T-helper 1 cell treated with Interleukin-12 subunit alpha and Interleukin-12 subunit beta and Interleukin-4 antibody, amounts not matched to agents 30 μg/mL and 1 μg/mL, for 36 hours (primary cell): Measurements from ENCODE around the gene MCEMP1.

ENCODE experiments used
- H3K27ac Mint-ChIP-seq: one replicate; pipeline ENCODE4 v1.8.0; 2021; ENCODE audit warnings: mild to moderate bottlenecking, mixed read lengths
- H3K27me3 Mint-ChIP-seq: one replicate; pipeline ENCODE4 v1.8.0; 2021; ENCODE audit warnings: low read depth, mixed read lengths
- H3K36me3 Mint-ChIP-seq: one replicate; pipeline ENCODE4 v1.8.0; 2021; ENCODE audit warnings: low read depth, mixed read lengths
- H3K4me1 Mint-ChIP-seq: one replicate; pipeline ENCODE4 v1.8.0; 2021; ENCODE audit warnings: low read depth, mixed read lengths
- H3K4me3 Mint-ChIP-seq: one replicate; pipeline ENCODE4 v1.8.0; 2021; ENCODE audit warnings: mild to moderate bottlenecking, moderate library complexity, mixed read lengths
- H3K9me3 Mint-ChIP-seq: one replicate; pipeline ENCODE4 v1.8.0; 2021; ENCODE audit warnings: mixed read lengths

MCEMP1 gene

DNA sequence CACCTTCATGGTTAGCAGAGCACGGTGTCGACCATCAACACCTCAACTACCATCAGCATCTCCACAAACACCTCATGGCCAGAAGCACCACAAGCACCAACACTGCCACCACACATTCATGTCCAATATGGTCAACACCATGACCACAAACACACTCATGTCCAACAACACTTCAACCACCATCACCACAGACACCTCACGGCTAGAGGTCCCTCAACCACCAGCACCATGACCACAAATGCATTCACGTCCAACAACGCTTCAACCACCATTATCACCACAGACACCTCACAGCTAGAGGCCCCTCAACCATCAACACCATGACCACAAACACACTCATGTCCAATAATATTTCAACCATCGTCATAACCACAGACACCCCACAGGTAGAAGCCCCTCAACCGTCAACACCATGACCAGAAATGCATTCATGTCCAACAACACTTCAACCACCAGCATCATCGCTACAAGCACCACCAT lies 13.9 kb downstream of the MCEMP1 start:
- H3K27me3 Mint-ChIP-seq: no peaks in the 10 kb centered on the region
- H3K9me3 Mint-ChIP-seq: no peaks in the 10 kb centered on the region
- no peaks in the 10 kb centered on the region for H3K4me1 Mint-ChIP-seq

DNA sequence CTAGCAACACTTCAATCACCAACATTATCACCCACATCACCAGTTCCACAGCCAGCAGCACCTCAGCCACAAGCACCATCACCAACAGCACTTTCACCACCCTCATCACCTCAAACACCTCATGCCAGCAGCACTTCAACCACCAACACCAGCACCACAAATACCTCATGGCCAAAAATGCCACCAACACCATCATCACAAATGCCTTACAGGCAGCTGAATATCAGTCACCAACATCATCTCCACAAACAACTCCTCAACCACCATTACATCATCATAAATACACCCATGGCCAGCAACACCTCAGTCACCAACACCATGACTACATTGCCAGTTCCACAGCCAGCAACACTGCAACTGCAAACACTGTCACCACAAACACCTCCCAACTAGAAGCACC lies 14.6 kb downstream of the MCEMP1 start:
- H3K27me3 Mint-ChIP-seq: peaks cover under 1% of the 10 kb centered on the region
- peaks cover 2% of the 10 kb centered on the region for H3K36me3 Mint-ChIP-seq
- H3K27ac Mint-ChIP-seq: no peak overlapping the region
- H3K4me1 Mint-ChIP-seq: no peaks in the 10 kb centered on the region
- H3K9me3 Mint-ChIP-seq: no peaks in the 10 kb centered on the region
- no peak overlapping the region for H3K4me3 Mint-ChIP-seq

More for the DNA sequence above, 13.9 kb downstream of the MCEMP1 start:
- Mint-ChIP-seq H3K27ac (no peak overlapping the region), H3K4me3 (no peak overlapping the region), H3K36me3 (peaks cover 2% of the 10 kb centered on the region)

DNA sequence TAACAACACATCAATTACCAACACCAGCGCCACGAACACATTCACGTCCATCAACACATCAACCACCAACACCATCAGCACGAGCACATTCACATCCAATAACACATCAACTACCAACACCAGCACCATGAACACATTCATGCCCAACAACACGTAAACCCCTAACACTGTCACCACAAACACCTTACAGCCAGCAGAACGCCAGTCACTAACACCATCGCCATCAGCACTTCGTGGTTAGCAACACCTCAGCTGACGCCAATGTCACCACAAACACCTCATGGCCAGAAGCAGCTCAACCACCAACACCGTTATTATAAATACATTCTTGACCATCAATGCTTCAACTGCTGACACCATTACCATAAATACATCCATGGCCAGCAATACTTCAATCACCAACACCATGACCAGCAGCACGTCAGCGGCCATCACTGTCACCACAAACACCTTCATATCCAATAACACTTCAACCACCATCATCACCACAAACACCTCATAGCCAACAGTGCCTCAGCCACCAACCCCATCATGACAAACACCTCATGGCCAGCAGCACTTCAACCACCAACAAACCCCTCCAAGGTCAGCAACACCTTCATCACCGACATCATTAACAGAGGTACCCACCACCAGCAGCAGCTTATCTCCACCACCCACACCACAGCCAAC lies 15.7 kb downstream of the MCEMP1 start:
- H3K4me3 Mint-ChIP-seq: no peak overlapping the region
- H3K27me3 Mint-ChIP-seq: peaks cover 3% of the 10 kb centered on the region
- H3K27ac Mint-ChIP-seq: no peak overlapping the region
- H3K9me3 Mint-ChIP-seq: no peaks in the 10 kb centered on the region
- no peaks in the 10 kb centered on the region for H3K36me3 Mint-ChIP-seq
- no peaks in the 10 kb centered on the region for H3K4me1 Mint-ChIP-seq

DNA sequence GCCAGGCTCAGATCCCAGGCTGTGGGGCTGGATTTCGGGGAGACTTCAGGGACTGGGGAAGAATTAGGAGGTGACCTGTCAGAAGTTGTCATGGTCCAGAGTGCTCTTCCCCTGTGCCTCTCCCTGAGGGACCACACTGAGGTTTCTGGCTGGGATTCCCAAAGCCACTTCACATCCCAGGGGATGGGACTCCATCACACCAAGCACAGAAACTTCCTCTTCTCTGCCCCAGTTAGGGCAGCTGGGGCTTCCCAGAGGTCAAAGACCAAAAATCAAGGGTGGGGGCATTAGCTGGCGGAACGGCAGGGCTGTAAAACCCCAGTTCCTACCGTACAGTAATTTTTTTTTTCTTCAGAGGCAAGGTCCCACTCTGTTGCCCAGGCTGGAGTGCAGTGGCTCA lies 17.6 kb downstream of the MCEMP1 start:
- no peak overlapping the region for H3K4me3 Mint-ChIP-seq
- H3K27ac Mint-ChIP-seq: no peak overlapping the region
- no peaks in the 10 kb centered on the region for H3K36me3 Mint-ChIP-seq

DNA sequence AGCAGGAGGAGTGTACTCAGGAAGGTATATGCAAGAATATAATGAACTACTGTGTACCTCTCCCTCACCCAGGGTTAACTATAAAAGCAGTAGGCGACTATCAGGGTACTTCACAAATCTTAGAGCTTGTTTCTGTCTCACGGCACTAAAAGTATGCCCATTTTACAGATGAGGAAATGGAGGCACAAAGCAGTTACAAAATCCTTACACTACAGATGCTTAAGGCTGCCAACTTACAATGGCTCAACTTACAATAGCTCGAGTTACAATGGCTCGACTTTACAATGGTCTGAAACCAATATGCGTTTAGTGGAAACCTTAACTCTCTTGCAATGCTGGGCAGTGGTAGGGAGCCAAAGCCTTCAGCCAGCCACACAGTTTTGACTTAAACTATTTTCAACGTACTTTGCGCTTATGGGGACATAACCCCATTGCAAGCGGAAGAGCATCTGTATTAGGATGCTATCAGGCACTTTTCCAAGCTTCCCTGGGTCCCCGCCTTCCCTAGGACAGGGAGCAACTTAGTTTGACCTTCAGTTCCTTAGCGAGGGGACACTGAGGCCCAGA lies 20.9 kb downstream of the MCEMP1 start:
- H3K4me3 Mint-ChIP-seq: no peak overlapping the region
- peaks cover 3% of the 10 kb centered on the region for H3K4me1 Mint-ChIP-seq
- no peak overlapping the region for H3K27ac Mint-ChIP-seq
- H3K9me3 Mint-ChIP-seq: no peaks in the 10 kb centered on the region
- H3K36me3 Mint-ChIP-seq: no peaks in the 10 kb centered on the region
- H3K27me3 Mint-ChIP-seq: peaks cover 7% of the 10 kb centered on the region

More for the DNA sequence above, 17.6 kb downstream of the MCEMP1 start:
- Mint-ChIP-seq H3K9me3 (no peaks in the 10 kb centered on the region), H3K27me3 (peaks cover 7% of the 10 kb centered on the region), H3K4me1 (no peaks in the 10 kb centered on the region)

DNA sequence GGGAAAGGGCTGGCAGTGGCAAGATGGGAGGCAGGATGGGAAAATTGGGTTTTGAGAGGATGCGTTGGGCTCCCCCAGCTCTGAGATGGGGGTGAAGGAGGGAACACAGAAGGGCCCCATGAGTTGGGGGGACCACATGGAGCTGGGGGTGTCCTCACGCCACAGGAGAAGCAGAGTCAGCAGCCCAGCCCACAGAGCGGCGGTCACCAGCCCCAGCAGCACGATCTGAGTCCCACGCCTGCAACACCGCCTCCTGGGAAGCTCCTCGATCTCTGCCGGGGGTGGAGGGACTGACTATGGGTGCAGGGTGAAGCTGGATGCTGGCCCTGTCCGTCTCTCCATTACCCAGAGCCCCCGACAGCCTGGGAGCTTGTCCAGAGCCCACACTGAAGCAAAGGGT lies 21.7 kb downstream of the MCEMP1 start:
- no peak overlapping the region for H3K4me3 Mint-ChIP-seq
- H3K27ac Mint-ChIP-seq: no peak overlapping the region
- peaks cover 3% of the 10 kb centered on the region for H3K4me1 Mint-ChIP-seq
- H3K9me3 Mint-ChIP-seq: no peaks in the 10 kb centered on the region
- peaks cover 7% of the 10 kb centered on the region for H3K27me3 Mint-ChIP-seq
- no peaks in the 10 kb centered on the region for H3K36me3 Mint-ChIP-seq

DNA sequence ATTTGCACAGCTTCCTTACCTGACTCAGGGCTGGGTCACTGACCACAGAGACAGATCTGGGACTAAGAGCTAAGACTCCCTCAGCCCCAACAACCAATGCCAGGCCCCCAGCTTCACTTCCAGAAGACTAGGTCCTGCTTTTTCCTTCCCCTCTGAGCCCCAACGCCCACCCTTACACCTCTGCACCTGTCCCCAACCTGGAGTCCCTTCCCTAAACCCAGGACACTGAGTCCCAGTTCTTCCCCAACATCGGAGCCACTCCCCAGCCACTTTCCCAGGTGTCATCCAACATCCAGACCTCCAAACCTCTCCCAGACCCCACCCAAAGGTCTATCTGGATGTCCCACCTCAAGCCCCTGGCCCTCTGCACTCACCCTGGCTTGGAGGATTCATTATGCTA lies 22.1 kb downstream of the MCEMP1 start:
- Mint-ChIP-seq H3K27me3 (peaks cover 7% of the 10 kb centered on the region), H3K27ac (no peak overlapping the region), H3K4me3 (no peak overlapping the region), H3K9me3 (no peaks in the 10 kb centered on the region), H3K36me3 (no peaks in the 10 kb centered on the region), H3K4me1 (peaks cover 3% of the 10 kb centered on the region)

DNA sequence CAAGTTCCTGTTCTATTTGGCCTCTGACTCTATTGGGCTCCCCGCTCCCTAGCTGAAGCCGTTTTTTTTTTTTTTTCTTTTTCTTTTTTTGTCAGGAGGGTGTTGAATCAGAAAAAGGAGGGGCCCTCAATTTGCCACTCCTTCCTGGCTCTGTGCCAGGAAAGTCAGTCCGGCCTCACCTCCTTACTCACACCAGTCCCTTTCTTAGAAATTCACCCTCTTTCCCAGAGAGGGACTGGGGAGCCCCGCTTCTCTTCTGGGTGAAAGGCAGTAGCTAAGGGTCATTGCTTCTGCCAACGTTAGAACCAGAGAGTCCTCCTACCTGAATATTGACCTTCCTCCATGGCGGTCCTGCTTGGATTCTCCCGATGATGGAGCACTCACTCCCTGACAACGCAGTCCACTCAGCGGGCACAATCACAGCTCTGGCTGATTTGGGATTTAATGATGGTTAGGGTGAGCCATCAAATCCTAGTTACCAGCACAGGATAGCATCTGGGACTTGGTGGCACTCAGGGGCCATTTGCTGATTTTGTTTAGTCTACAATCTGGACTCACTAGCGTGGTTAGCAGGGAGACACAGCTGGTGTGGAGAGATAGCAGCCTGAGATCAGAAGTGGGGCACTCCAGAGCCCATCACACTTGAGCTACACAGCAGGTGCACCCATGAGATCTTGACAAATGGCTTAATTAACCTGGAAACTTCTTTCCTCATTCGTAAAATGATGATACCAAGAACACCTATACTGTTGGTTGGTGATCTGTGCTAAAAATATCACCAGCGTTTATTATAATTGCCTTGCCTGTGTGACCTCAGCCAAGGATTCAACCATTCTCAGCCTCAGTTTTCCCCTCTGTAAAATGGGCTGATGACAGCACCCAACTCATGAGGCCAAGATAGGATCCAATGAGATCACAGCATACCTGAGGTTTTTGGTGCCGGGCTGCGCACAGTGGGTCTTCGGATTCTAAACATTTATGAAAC lies 22.8 kb downstream of the MCEMP1 start:
- Mint-ChIP-seq H3K9me3 (no peaks in the 10 kb centered on the region), H3K27me3 (peaks cover 7% of the 10 kb centered on the region), H3K27ac (no peak overlapping the region), H3K4me3 (no peak overlapping the region), H3K4me1 (peaks cover 3% of the 10 kb centered on the region), H3K36me3 (no peaks in the 10 kb centered on the region)

DNA sequence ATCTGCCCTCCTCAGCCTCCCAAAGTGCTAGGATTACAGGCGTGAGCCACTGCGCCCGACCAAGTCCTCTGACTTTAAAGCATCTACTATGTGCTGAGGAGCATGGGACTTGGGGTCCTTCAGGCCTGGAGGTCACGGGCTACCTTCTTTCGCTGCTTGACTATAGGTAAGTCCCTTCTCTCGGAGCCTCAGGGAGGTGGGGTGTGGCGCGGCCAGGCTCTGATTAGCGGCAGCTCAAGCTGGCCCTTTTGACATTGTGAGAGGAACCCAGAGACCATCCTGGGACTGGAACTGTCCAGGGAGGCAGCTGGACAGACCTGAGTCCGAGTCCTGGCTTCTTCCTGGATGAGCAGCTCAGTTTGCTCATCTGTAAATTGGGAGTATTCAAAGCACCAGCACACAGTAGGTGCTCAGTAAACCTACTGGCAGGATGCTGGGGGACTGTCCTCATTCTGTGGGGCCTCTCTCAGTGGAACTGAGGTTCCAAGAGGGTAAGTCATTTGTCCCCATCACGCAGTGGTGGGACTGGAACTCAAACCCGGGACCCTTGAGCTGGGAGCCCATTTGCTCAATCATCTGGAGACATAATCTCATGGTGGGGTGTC lies 24.3 kb downstream of the MCEMP1 start:
- Mint-ChIP-seq H3K4me1 (peaks cover 10% of the 10 kb centered on the region), H3K9me3 (no peaks in the 10 kb centered on the region), H3K27me3 (peaks cover 16% of the 10 kb centered on the region), H3K27ac (no peak overlapping the region), H3K36me3 (no peaks in the 10 kb centered on the region), H3K4me3 (no peak overlapping the region)

DNA sequence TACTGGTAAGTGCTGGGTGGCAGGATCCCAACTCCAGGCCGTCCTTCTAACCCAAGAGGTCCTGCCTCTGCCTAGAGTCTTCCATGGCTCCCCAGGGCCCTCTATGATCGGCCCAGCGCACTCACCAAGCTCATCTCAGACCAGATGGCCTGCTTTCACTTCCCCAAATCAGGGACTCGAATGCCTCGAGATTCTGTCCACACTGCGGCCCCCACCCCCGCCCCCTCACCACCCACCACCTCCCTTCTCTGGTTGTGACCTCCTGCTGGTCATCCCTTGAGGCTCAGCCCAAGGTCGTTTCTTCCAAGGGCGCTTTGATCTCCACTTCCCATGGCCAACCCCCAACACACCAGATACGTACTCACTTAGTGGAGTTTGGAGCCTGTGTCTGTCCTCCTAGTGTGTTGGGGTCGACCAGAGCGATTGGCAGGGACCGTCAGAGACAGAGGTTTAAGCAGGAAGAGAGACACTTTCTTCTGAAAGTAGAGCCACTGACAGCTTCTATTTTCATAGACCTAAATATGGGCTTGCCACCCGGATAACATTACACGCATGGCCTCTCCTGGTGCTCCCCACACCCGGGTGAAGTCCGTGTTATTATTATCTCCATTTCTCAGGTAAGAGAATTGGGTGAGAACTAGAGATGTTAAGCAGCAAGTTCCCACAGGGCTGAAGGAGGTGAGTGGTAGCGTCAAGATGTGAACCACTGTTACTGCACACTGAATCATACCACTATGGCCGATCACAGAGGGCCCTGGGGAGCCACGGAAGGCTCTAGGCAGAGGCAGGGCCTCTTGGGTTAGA lies 25.0 kb downstream of the MCEMP1 start, which contains the start of gene FCER2:
FCER2 (minus strand) TSS at position 478 of the 804 bp plus-strand sequence. CDS start 2,371 bp downstream, outside the sequence.
- no peak within 1 kb of the TSS for H3K4me3 Mint-ChIP-seq
- H3K36me3 Mint-ChIP-seq: no peaks in the 10 kb centered on the region
- H3K9me3 Mint-ChIP-seq: no peaks in the 10 kb centered on the region
- H3K4me1 Mint-ChIP-seq: peaks cover 17% of the 10 kb centered on the region
- peaks cover 19% of the 10 kb centered on the region for H3K27me3 Mint-ChIP-seq
- H3K27ac Mint-ChIP-seq: no peak within 1 kb of the TSS

DNA sequence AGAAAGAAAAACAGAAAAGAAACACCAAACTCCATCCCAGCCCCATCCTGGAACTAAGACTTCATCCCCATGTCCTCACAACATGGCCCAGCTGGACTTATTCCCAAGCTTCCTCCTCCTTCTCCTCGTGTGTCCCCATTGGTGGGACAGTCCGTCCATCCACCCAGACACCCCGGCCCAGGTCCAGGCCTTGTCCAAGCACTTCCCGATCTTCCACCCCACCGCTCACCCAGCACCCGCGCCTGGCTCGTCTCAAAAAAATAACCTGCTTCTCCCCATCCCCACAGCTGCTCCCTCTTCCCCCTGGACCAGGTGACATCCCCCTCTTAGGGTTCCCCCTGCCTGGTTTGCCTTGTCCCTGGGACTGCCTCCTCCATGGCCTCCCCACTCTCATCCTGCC lies 26.4 kb downstream of the MCEMP1 start:
- Mint-ChIP-seq H3K36me3 (no peaks in the 10 kb centered on the region), H3K4me3 (no peak overlapping the region), H3K27ac (no peak overlapping the region), H3K9me3 (no peaks in the 10 kb centered on the region), H3K4me1 (peaks cover 18% of the 10 kb centered on the region), H3K27me3 (peaks cover 19% of the 10 kb centered on the region)

DNA sequence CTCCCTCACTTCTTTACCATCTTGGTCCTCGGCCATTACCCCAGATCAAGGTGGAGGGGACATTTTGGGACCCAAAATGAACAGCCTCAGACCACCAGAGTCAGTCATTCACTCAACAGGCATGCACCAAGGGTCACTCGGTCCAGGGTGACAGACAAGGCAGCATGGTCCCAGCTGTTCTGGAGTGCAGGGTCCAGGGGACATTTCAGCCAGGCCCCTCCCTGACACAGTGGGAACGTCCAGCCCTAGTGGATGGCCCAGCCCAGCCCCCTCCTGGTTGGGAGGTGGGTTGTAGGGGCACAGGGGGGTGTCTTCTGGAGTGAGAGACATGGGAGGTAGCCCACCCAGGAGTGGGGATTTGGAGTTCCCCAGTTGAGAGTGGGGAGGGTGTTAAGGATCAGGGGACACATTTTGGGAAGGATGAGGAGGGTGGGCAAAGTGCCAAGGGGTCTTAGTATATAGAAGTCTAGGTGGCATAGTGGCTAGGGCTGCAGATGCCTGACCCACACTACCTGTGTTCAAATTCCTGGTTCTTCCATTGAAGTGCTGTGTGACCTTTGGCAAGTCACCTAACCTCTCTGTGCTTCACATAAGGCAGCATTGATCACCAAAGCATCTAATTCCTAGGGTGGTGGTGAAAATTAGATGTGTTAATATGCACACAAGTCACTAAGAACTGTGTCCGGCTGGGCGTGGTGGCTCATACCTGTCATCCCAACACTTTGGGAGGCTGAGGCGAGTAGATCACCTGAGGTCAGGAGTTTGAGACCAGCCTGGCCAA lies 27.6 kb downstream of the MCEMP1 start:
- Mint-ChIP-seq H3K36me3 (no peaks in the 10 kb centered on the region), H3K4me1 (peaks cover 18% of the 10 kb centered on the region), H3K9me3 (no peaks in the 10 kb centered on the region), H3K27ac (no peak overlapping the region), H3K27me3 (peaks cover 15% of the 10 kb centered on the region), H3K4me3 (no peak overlapping the region)
